HEK293 (cell line): ENCODE data around the gene DHDH.

Experiments
- CTCF ChIA-PET: fragments of 350-600 bp; formaldehyde crosslinking; extraction: SDS; loops from one replicate; lab custom pipeline; 2021; ENCODE audit warnings: antibody characterized with exemption; lab: Yijun Ruan, JAX
- POLR2A ChIA-PET: fragments of 300-600 bp; formaldehyde crosslinking; extraction: SDS; loops from one replicate; lab custom pipeline; 2020; ENCODE audit warnings: antibody characterized with exemption, inconsistent platforms; lab: Yijun Ruan, JAX
- H3K27ac ChIP-seq: fragments of 200-500 bp; sonication (Bioruptor generic); 2 replicates; pipeline ENCODE4 v1.5.1; 2014; ENCODE audit warnings: low read depth, low read length, control low read depth, inconsistent platforms; ENCODE audit errors: extremely low read depth
- H3K36me3 ChIP-seq, 2 experiments: fragments of 200-500 bp in 1 of 2; sonication (Bioruptor generic) in 1 of 2; 1 replicate in 1 of 2; 2 replicates in 1 of 2; pipeline ENCODE4 v1.5.1; 2014 to 2017; ENCODE audit warnings: inconsistent platforms in 2 of 2, low read length in 2 of 2; ENCODE audit not compliant: control insufficient read depth in 2 of 2, insufficient read depth in 1 of 2
- H3K4me1 ChIP-seq: fragments of 200-500 bp; sonication (Bioruptor generic); 2 replicates; pipeline ENCODE4 v1.5.1; 2014; ENCODE audit warnings: mild to moderate bottlenecking, low read length, inconsistent platforms; ENCODE audit not compliant: control insufficient read depth, insufficient read depth
- H3K4me3 ChIP-seq: 2 replicates; pipeline ENCODE4 v1.5.1; 2011; ENCODE audit warnings: low read depth, mild to moderate bottlenecking, control low read depth, low read length, moderate library complexity
- H3K9me3 ChIP-seq: fragments of 200-500 bp; sonication (Bioruptor generic); 2 replicates; pipeline ENCODE4 v1.5.1; 2014; ENCODE audit warnings: low read depth, low read length, inconsistent platforms; ENCODE audit not compliant: control insufficient read depth, insufficient read depth
- GLIS1 ChIP-seq: fragments of 450-650 bp; formaldehyde crosslinking; IDR thresholded peaks from 2 replicates; pipeline ENCODE4 v1.5.1; 2016; ENCODE audit warnings: missing biosample characterization, missing genetic modification characterization
- KLF1 ChIP-seq: fragments of 450-650 bp; formaldehyde crosslinking; IDR thresholded peaks from 2 replicates; pipeline ENCODE4 v1.5.1; 2016; ENCODE audit warnings: missing biosample characterization, missing genetic modification characterization
- OVOL3 ChIP-seq: fragments of 450-650 bp; formaldehyde crosslinking; IDR thresholded peaks from 2 replicates; pipeline ENCODE4 v1.5.1; 2016; ENCODE audit warnings: missing biosample characterization, missing genetic modification characterization
- SETDB1 ChIP-seq: IDR thresholded peaks from one replicate; pipeline ENCODE4 v1.6.1; 2017; ENCODE audit warnings: mild to moderate bottlenecking, low read length, moderate library complexity, mixed read lengths; ENCODE audit not compliant: insufficient read length
- ZBTB1 ChIP-seq: fragments of 450-650 bp; formaldehyde crosslinking; IDR thresholded peaks from 2 replicates; pipeline ENCODE4 v1.5.1; 2016; ENCODE audit warnings: missing biosample characterization, missing genetic modification characterization
- ZBTB44 ChIP-seq: fragments of 450-650 bp; IDR thresholded peaks from 2 replicates; pipeline ENCODE4 v1.5.1; 2018; ENCODE audit warnings: missing biosample characterization, mild to moderate bottlenecking, missing genetic modification characterization
- ZBTB6 ChIP-seq: fragments of 450-650 bp; formaldehyde crosslinking; IDR thresholded peaks from 2 replicates; pipeline ENCODE4 v1.5.1; 2017; ENCODE audit warnings: missing biosample characterization, missing genetic modification characterization
- ZFP37 ChIP-seq: fragments of 450-650 bp; formaldehyde crosslinking; IDR thresholded peaks from 2 replicates; pipeline ENCODE4 v1.5.1; 2016; ENCODE audit warnings: missing biosample characterization, missing genetic modification characterization
- ZIC2 ChIP-seq: fragments of 450-650 bp; formaldehyde crosslinking; IDR thresholded peaks from 2 replicates; pipeline ENCODE4 v1.5.1; 2016; ENCODE audit warnings: missing biosample characterization, missing genetic modification characterization
- ZNF112 ChIP-seq: fragments of 450-650 bp; formaldehyde crosslinking; IDR thresholded peaks from 2 replicates; pipeline ENCODE4 v1.5.0; 2017; ENCODE audit warnings: missing biosample characterization, missing genetic modification characterization
- ZNF121 ChIP-seq: fragments of 450-650 bp; formaldehyde crosslinking; IDR thresholded peaks from 2 replicates; pipeline ENCODE4 v1.5.1; 2016; ENCODE audit warnings: missing biosample characterization, missing genetic modification characterization
- ZNF133 ChIP-seq: fragments of 450-650 bp; formaldehyde crosslinking; IDR thresholded peaks from 2 replicates; pipeline ENCODE4 v1.5.1; 2016; ENCODE audit warnings: missing biosample characterization, missing genetic modification characterization
- ZNF138 ChIP-seq: fragments of 450-650 bp; formaldehyde crosslinking; IDR thresholded peaks from 2 replicates; pipeline ENCODE4 v1.5.1; 2016; ENCODE audit warnings: missing biosample characterization, missing genetic modification characterization, borderline replicate concordance
- ZNF24 ChIP-seq: fragments of 450-650 bp; formaldehyde crosslinking; IDR thresholded peaks from 2 replicates; pipeline ENCODE4 v1.5.1; 2016; ENCODE audit warnings: missing biosample characterization, missing genetic modification characterization
- ZNF248 ChIP-seq: fragments of 450-650 bp; formaldehyde crosslinking; IDR thresholded peaks from 2 replicates; pipeline ENCODE4 v1.5.1; 2017; ENCODE audit warnings: missing biosample characterization, missing genetic modification characterization
- ZNF266 ChIP-seq: fragments of 450-650 bp; formaldehyde crosslinking; IDR thresholded peaks from 2 replicates; pipeline ENCODE4 v1.5.1; 2016; ENCODE audit warnings: missing biosample characterization, missing genetic modification characterization, low read depth
- ZNF335 ChIP-seq: fragments of 450-650 bp; formaldehyde crosslinking; conservative IDR thresholded peaks from 2 replicates; pipeline ENCODE4 v1.5.1; 2016; ENCODE audit warnings: missing biosample characterization, missing genetic modification characterization
- ZNF354C ChIP-seq: fragments of 450-650 bp; formaldehyde crosslinking; IDR thresholded peaks from 2 replicates; pipeline ENCODE4 v1.5.1; 2016; ENCODE audit warnings: missing biosample characterization, missing genetic modification characterization, low read depth, borderline replicate concordance
- ZNF529 ChIP-seq: fragments of 450-650 bp; formaldehyde crosslinking; IDR thresholded peaks from 2 replicates; pipeline ENCODE4 v1.5.1; 2017; ENCODE audit warnings: missing genetic modification characterization, missing biosample characterization; ENCODE audit not compliant: insufficient replicate concordance
- ZNF560 ChIP-seq: fragments of 450-650 bp; formaldehyde crosslinking; IDR thresholded peaks from 2 replicates; pipeline ENCODE4 v1.5.1; 2017; ENCODE audit warnings: missing biosample characterization, missing genetic modification characterization, borderline replicate concordance
- ZNF571 ChIP-seq: fragments of 450-650 bp; formaldehyde crosslinking; IDR thresholded peaks from 2 replicates; pipeline ENCODE4 v1.5.0; 2017; ENCODE audit warnings: missing biosample characterization, missing genetic modification characterization
- ZNF585B ChIP-seq: fragments of 450-650 bp; formaldehyde crosslinking; IDR thresholded peaks from 2 replicates; pipeline ENCODE4 v1.5.1; 2016; ENCODE audit warnings: missing biosample characterization, missing genetic modification characterization
- ZNF677 ChIP-seq: fragments of 450-650 bp; IDR thresholded peaks from 2 replicates; pipeline ENCODE4 v1.5.0; 2018; ENCODE audit warnings: missing biosample characterization, mild to moderate bottlenecking, missing genetic modification characterization, moderate library complexity
- ZNF747 ChIP-seq: fragments of 450-650 bp; formaldehyde crosslinking; IDR thresholded peaks from 2 replicates; pipeline ENCODE4 v1.5.1; 2016; ENCODE audit warnings: missing biosample characterization, missing genetic modification characterization
- ZSCAN30 ChIP-seq: fragments of 450-650 bp; IDR thresholded peaks from 2 replicates; pipeline ENCODE4 v1.5.1; 2018; ENCODE audit warnings: missing biosample characterization, mild to moderate bottlenecking, missing genetic modification characterization, moderate library complexity
- TF ChIP-seq, protein P1 (sequence below): fragments of 450-650 bp; formaldehyde crosslinking; IDR thresholded peaks from 2 replicates; pipeline ENCODE4 v1.5.1; 2016; ENCODE audit warnings: missing biosample characterization, missing genetic modification characterization
- TF ChIP-seq, protein P2 (sequence below): fragments of 450-650 bp; formaldehyde crosslinking; IDR thresholded peaks from 2 replicates; pipeline ENCODE4 v1.5.1; 2016; ENCODE audit warnings: missing biosample characterization, missing genetic modification characterization
- TF ChIP-seq, protein P3 (sequence below): fragments of 450-650 bp; formaldehyde crosslinking; IDR thresholded peaks from 2 replicates; pipeline ENCODE4 v1.5.0; 2017; ENCODE audit warnings: missing biosample characterization, missing genetic modification characterization, borderline replicate concordance

The DHDH gene

DNA sequence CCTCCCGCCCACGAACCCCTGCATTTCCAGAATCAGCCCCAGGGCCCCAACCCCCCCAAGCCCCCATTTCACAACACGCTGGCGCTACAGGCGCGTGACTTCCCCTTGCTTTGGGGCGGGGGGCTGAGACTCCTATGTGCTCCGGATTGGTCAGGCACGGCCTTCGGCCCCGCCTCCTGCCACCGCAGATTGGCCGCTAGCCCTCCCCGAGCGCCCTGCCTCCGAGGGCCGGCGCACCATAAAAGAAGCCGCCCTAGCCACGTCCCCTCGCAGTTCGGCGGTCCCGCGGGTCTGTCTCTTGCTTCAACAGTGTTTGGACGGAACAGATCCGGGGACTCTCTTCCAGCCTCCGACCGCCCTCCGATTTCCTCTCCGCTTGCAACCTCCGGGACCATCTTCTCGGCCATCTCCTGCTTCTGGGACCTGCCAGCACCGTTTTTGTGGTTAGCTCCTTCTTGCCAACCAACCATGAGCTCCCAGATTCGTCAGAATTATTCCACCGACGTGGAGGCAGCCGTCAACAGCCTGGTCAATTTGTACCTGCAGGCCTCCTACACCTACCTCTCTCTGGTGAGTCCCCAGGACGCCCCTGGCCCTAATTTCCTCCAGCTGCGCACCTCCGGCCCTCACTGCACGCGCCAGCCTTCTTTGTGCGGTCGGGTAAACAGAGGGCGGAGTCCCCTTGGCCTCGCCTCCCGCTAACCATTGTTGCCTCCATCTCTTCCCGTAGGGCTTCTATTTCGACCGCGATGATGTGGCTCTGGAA is 31.7 kb downstream of the DHDH start, which contains the start of gene FTL:
Gene FTL, plus strand, starts transcription at position 270 of the 766 bp plus-strand sequence. Its CDS starts 199 bp downstream, at position 469.
- Histone ChIP-seq H3K36me3 (peaks cover 3 to 53% of the 10 kb centered on the region in 2 experiments; a peak in 2 of 3 replicates), H3K4me3 (peak within 1 kb of the TSS; percentile 40), H3K9me3 (no peaks in the 10 kb centered on the region), H3K4me1 (peaks cover 20% of the 10 kb centered on the region), H3K27ac (peak within 1 kb of the TSS; percentile 82)
- ChIA-PET POLR2A (interaction anchor here (1.0 to 4.2 kb wide), 7 partner anchors 10 to 169 kb away, joined by 3 to 34 read pairs (median 6); partner anchors contain the start of genes BAX, NUCB1, PPP1R15A and RUVBL2), CTCF (interaction anchor here (0.7 to 1.0 kb wide), 3 partner anchors 12 to 177 kb away, joined by 3 to 5 read pairs (median 3); no protein-coding TSS in a partner anchor)
- TF ChIP-seq, protein P1, sequence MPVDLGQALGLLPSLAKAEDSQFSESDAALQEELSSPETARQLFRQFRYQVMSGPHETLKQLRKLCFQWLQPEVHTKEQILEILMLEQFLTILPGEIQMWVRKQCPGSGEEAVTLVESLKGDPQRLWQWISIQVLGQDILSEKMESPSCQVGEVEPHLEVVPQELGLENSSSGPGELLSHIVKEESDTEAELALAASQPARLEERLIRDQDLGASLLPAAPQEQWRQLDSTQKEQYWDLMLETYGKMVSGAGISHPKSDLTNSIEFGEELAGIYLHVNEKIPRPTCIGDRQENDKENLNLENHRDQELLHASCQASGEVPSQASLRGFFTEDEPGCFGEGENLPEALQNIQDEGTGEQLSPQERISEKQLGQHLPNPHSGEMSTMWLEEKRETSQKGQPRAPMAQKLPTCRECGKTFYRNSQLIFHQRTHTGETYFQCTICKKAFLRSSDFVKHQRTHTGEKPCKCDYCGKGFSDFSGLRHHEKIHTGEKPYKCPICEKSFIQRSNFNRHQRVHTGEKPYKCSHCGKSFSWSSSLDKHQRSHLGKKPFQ (tag by site-specific recombination): no peak
- TF ChIP-seq ZNF24 (no peak), ZNF747 (0 out of 2 replicates have a peak, but pooled peaks have one; percentile 69), ZNF133 (no peak), ZBTB1 (tag by site-specific recombination) (no peak), ZBTB6 (no peak), ZSCAN30 (0 out of 2 replicates have a peak, but pooled peaks have one; percentile 42), ZNF571 (tag by site-specific recombination) (no peak), ZNF266 (tag by site-specific recombination) (no peak), KLF1 (tag by site-specific recombination) (peak; percentile 25), SETDB1 (no peak), ZNF335 (tag by site-specific recombination) (0 out of 2 replicates have a peak, but pooled peaks have one; percentile 7), ZNF585B (tag by site-specific recombination) (no peak), ZNF112 (tag by site-specific recombination) (no peak), ZFP37 (tag by site-specific recombination) (peak; percentile 93; the same call in 1 of the 2 replicates), ZNF354C (tag by site-specific recombination) (no peak), ZIC2 (no peak), ZNF138 (tag by site-specific recombination) (no peak), ZNF560 (tag by site-specific recombination) (no peak), ZNF121 (tag by site-specific recombination) (peak; percentile 70; the same call in 1 of the 2 replicates), GLIS1 (tag by site-specific recombination) (no peak; the same call in 1 of the 2 replicates), OVOL3 (no peak), ZNF248 (tag by site-specific recombination) (no peak), ZNF529 (no peak), ZBTB44 (tag by site-specific recombination) (no peak), ZNF677 (no peak)
- TF ChIP-seq, protein P2, sequence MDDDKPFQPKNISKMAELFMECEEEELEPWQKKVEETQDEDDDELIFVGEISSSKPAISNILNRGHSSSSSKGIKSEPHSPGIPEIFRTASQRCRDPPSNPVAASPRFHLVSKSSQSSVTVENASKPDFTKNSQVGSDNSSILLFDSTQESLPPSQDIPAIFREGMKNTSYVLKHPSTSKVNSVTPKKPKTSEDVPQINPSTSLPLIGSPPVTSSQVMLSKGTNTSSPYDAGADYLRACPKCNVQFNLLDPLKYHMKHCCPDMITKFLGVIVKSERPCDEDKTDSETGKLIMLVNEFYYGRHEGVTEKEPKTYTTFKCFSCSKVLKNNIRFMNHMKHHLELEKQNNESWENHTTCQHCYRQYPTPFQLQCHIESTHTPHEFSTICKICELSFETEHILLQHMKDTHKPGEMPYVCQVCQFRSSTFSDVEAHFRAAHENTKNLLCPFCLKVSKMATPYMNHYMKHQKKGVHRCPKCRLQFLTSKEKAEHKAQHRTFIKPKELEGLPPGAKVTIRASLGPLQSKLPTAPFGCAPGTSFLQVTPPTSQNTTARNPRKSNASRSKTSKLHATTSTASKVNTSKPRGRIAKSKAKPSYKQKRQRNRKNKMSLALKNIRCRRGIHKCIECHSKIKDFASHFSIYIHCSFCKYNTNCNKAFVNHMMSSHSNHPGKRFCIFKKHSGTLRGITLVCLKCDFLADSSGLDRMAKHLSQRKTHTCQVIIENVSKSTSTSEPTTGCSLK (tag by site-specific recombination): no peak
- TF ChIP-seq, protein P3, sequence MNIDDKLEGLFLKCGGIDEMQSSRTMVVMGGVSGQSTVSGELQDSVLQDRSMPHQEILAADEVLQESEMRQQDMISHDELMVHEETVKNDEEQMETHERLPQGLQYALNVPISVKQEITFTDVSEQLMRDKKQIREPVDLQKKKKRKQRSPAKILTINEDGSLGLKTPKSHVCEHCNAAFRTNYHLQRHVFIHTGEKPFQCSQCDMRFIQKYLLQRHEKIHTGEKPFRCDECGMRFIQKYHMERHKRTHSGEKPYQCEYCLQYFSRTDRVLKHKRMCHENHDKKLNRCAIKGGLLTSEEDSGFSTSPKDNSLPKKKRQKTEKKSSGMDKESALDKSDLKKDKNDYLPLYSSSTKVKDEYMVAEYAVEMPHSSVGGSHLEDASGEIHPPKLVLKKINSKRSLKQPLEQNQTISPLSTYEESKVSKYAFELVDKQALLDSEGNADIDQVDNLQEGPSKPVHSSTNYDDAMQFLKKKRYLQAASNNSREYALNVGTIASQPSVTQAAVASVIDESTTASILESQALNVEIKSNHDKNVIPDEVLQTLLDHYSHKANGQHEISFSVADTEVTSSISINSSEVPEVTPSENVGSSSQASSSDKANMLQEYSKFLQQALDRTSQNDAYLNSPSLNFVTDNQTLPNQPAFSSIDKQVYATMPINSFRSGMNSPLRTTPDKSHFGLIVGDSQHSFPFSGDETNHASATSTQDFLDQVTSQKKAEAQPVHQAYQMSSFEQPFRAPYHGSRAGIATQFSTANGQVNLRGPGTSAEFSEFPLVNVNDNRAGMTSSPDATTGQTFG (tag by site-specific recombination): 0 out of 2 replicates have a peak, but pooled peaks have one; percentile 22
